Adrenal gland (tissue), 12 donors: Measurements from ENCODE around the gene LARP4B. TPM values are rescaled to one million over a fixed set of nuclear protein-coding genes. Genes with fewer than 3 reads are reported as not detected.
A peak's percentile ranks its signal among the peaks of the same experiment; 100 is the strongest.

Experiments
- DNase-seq, 7 donors: peaks; one replicate each; pipeline ENCODE4 v3.0.0-alpha.2; 2019 to 2020
- H3K27ac ChIP-seq, 5 donors: fragments of 200-600 bp; sonication (generic) in 4 of 5; 1 replicate in 3 of 5; 2 replicates in 2 of 5; pipeline versions ENCODE4 v1.5.1 to v1.8.0; 2016 to 2020; ENCODE audit warnings: mild to moderate bottlenecking in 1 of 5
- H3K27me3 ChIP-seq: fragments of 200-600 bp; 2 replicates; pipeline ENCODE4 v1.8.0; 2021
- H3K36me3 ChIP-seq, 2 donors: fragments of 200-600 bp; replicated peaks in 1 of 2; 1 replicate in 1 of 2; 2 replicates in 1 of 2; pipeline versions ENCODE4 v1.5.1 to v1.8.0; 2018 to 2022
- H3K4me1 ChIP-seq, 2 donors: fragments of 200-600 bp; replicated peaks in 1 of 2; 1 replicate in 1 of 2; 2 replicates in 1 of 2; pipeline versions ENCODE4 v1.5.1 to v1.8.0; 2018 to 2021
- H3K4me3 ChIP-seq, 4 donors: fragments of 200-600 bp; sonication (generic) in 3 of 4; one replicate each; pipeline ENCODE4 v1.5.1; 2016 to 2018
- H3K9me3 ChIP-seq, 3 donors: fragments of 200-600 bp; sonication (generic) in 1 of 3; replicated peaks in 1 of 3; 1 replicate in 2 of 3; 2 replicates in 1 of 3; pipeline versions ENCODE4 v1.5.1 to v1.8.0; 2016 to 2021
- CTCF ChIP-seq, 6 experiments: fragments of 450-650 bp in 4 of 6; fragments of 200-600 bp in 2 of 6; sonication (generic) in 1 of 6; IDR thresholded peaks; 1 replicate in 5 of 6; 2 replicates in 1 of 6; pipeline versions ENCODE4 v1.5.1 to v1.8.0; 2016 to 2021; ENCODE audit warnings: antibody characterized with exemption in 6 of 6, mild to moderate bottlenecking in 2 of 6, moderate library complexity in 1 of 6
- POLR2A ChIP-seq, 2 donors: fragments of 450-650 bp; IDR thresholded peaks; one replicate each; pipeline ENCODE4 v1.6.1; 2017; ENCODE audit warnings: antibody characterized with exemption in 2 of 2, mild to moderate bottlenecking in 2 of 2, moderate library complexity in 1 of 2
- WGBS, 4 donors: extraction: QIAGEN DNeasy Blood & Tissue Kit in 2 of 4; methylation state at CpG; one replicate each; pipeline versions ENCODE4 v1.1.5 to v1.1.7; 2013 to 2017; 5-methylcytosine and 5-hydroxymethylcytosine counted together
- intact Hi-C, 2 donors: fragments of 100-400 bp; cut with DNase I; formaldehyde crosslinking; loops; one replicate each; pipeline versions ENCODE4 v1.14.1 to v1.15.0; 2022 to 2023
- polyA plus RNA-seq, 3 donors: library from polyadenylated mRNA; stranded (reverse); fragments of 200-250 nt in 2 of 3; fragments of 350-450 nt in 1 of 3; fragmentation: Illumina TruSeq in 1 of 3; extraction: RNeasy Lipid Tissue Mini Kit (QIAGEN cat#74804) in 1 of 3; gene quantifications; one replicate each; pipeline ENCODE4 v1.2.3, GENCODE V29; 2013 to 2014
- total RNA-seq, 9 donors: library from RNA; depleted of rRNA in 4 of 9; stranded (reverse); fragments of >200 nt in 4 of 9; fragments of 120-200 nt in 1 of 9; fragmentation: NEBNext Ultra II Directional in 1 of 9; extraction: Animal tissue kit (Norgen Biotek cat#: 25700) in 1 of 9; gene quantifications; one replicate each; pipeline versions ENCODE4 v1.1.0 to v1.2.4, GENCODE V29; 2013 to 2023
- donor health status: healthy with polysubstance abuse.
- donor health status: Bipolar disorder and iron deficiency.
- donor health status: DM: yes; HTN: yes; CAD: no.
- donor health status: DM: no; HTN: no; CAD: no.
- donor health status: DM: no; HTN: no; CAD: no.
- donor health status: DM: yes; HTN: yes; CAD: no.

LARP4B gene
- total and polyA plus RNA-seq, 12 donors = 17.2 to 145 (median 66.8) TPM

GRCh38 chr10:971613-972012 is 40.1 kb upstream of the LARP4B start:
- intact Hi-C loops = no loop called here
- DNase-seq = peak in 1 of 7 donors; percentile 62
- peak overlapping the region; percentile 65 to 96 (median 85) for H3K27ac ChIP-seq
- H3K27me3 ChIP-seq = no peaks in the 10 kb centered on the region
- no peak overlapping the region for H3K4me3 ChIP-seq
- no peak for TF ChIP-seq POLR2A (IDR thresholded peaks at IDR 0.05)
- TF ChIP-seq CTCF (IDR thresholded peaks at IDR 0.05) = no peak
- H3K4me1 ChIP-seq = peaks cover 24% of the 10 kb centered on the region in 2 donors
- WGBS, 4 donors = 76 to 85% (median 84%) methylated on average over 12 of the region's 12 CpGs
- no peaks in the 10 kb centered on the region for H3K36me3 ChIP-seq
- no peaks in the 10 kb centered on the region for H3K9me3 ChIP-seq

GRCh38 chr10:971150-971542 is 39.6 kb upstream of the LARP4B start:
- TF ChIP-seq CTCF (IDR thresholded peaks at IDR 0.05) (no peak), POLR2A (IDR thresholded peaks at IDR 0.05) (no peak)
- Histone ChIP-seq H3K27ac (peak overlapping the region; percentile 65 to 96 (median 85)), H3K9me3 (no peaks in the 10 kb centered on the region), H3K27me3 (no peaks in the 10 kb centered on the region), H3K36me3 (no peaks in the 10 kb centered on the region), H3K4me1 (peaks cover 24% of the 10 kb centered on the region in 2 donors), H3K4me3 (peak overlapping the region in 1 of 4 donors; percentile 27)
- WGBS, 4 donors = 10 to 16% (median 15%) methylated on average over 4 of the region's 4 CpGs
- peak; percentile 42 to 83 (median 60) for DNase-seq
- intact Hi-C loops = no loop called here

GRCh38 chr10:970311-971149 is 39.0 kb upstream of the LARP4B start:
- Histone ChIP-seq H3K9me3 (no peaks in the 10 kb centered on the region), H3K27ac (peak overlapping the region; percentile 65 to 96 (median 85)), H3K4me1 (peaks cover 24 to 25% of the 10 kb centered on the region in 2 donors), H3K36me3 (no peaks in the 10 kb centered on the region), H3K4me3 (peak overlapping the region in 1 of 4 donors; percentile 27), H3K27me3 (no peaks in the 10 kb centered on the region)
- peak in 1 of 2 donors; percentile 57 for TF ChIP-seq POLR2A (IDR thresholded peaks at IDR 0.05)
- no peak for TF ChIP-seq CTCF (IDR thresholded peaks at IDR 0.05)
- DNase-seq = peak; percentile 67 to 93 (median 77)
- 6 to 25% (median 17%) methylated on average over 14 of the region's 14 CpGs for WGBS, 4 donors
- intact Hi-C loops = no loop called here

DNA sequence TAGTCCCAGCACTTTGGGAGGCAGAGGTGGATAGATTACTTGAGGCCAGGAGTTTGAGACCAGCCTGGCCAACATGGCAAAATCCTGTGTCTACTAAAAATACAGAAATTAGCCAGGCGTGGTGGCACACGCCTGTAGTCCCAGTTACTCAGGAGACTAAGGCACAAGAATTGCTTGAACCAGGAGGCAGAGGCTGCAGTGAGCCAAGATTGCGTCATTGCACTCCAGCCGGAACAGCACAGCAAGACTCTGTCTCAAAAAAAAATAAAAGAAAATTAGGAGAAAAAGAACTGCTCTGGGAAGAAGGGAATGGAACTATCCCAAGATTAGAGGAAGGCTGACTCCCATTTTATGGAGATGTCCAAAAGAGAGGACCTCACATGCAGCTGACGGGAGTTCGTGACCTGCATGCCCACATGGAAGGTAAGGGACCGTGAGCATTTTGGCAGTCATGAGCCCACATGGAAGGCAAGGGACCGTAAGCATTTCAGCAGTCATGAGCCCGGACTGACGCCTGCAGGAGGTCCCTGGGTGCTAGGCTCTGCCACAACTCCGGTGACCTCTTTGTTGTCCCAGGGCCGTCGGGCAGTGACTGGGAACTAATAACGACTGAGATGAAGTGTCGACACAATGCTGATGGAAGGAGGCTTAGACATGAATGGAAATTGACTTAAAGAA is 38.1 kb upstream of the LARP4B start:
- DNase-seq = peak in 2 of 7 donors; percentile 33 to 54
- 75 to 81% (median 77%) methylated on average over 15 of the region's 15 CpGs for WGBS, 4 donors
- Histone ChIP-seq H3K4me1 (peaks cover 24 to 35% of the 10 kb centered on the region in 2 donors), H3K27me3 (no peaks in the 10 kb centered on the region), H3K4me3 (no peak overlapping the region), H3K27ac (peak overlapping the region; percentile 39 to 87 (median 78)), H3K36me3 (no peaks in the 10 kb centered on the region), H3K9me3 (no peaks in the 10 kb centered on the region)
- intact Hi-C loops = no loop called here
- TF ChIP-seq CTCF (IDR thresholded peaks at IDR 0.05) (no peak), POLR2A (IDR thresholded peaks at IDR 0.05) (no peak)
